IPS DF 4.7 (cell line): ENCODE measurements around the gene RBM3.
A peak's percentile ranks its signal among the peaks of the same experiment; 100 is the strongest.
"Not testable (repeated sequence)": the region's sequence is repeated elsewhere in the genome, so short reads cannot be mapped to it uniquely, and the experiment has no call there.

Source experiments
- DNase-seq: peaks from one replicate; pipeline ENCODE4 v3.0.0-alpha.2; 2013; ENCODE audit warnings: low spot score; ENCODE audit errors: extremely low read depth

Gene RBM3

GRCh38 chrX:48574270-48575266 lies at the start of gene RBM3:
Gene RBM3, plus strand, starts transcription at chrX:48574484. Its CDS starts 697 bp downstream, at chrX:48575181.
- DNase-seq: no peak

- DNase-seq: not testable (repeated sequence)
Observed at GRCh38 chrX:48525853-48526252, 48.4 kb upstream of the RBM3 start.

- no peak for DNase-seq
Observed at GRCh38 chrX:48530736-48531135, 43.5 kb upstream of the RBM3 start.

- no peak for DNase-seq
Observed at GRCh38 chrX:48531358-48531959, 42.8 kb upstream of the RBM3 start.

- no peak for DNase-seq
Observed at GRCh38 chrX:48532161-48532560, 42.1 kb upstream of the RBM3 start.

- DNase-seq: no peak
Observed at GRCh38 chrX:48533165-48533564, 41.1 kb upstream of the RBM3 start.

- DNase-seq: no peak
Observed at GRCh38 chrX:48538641-48539344, 35.5 kb upstream of the RBM3 start.

- peak; percentile 64 for DNase-seq
Observed at GRCh38 chrX:48539345-48540027, 34.8 kb upstream of the RBM3 start, which contains the start of gene TBC1D25. Gene TBC1D25, plus strand, starts transcription at chrX:48539714. Its CDS starts 84 bp downstream, at chrX:48539798.

GRCh38 chrX:48540028-48540375 lies 34.3 kb upstream of the RBM3 start:
- no peak for DNase-seq

GRCh38 chrX:48540480-48540879 lies 33.8 kb upstream of the RBM3 start:
- DNase-seq: no peak

- no peak for DNase-seq
Observed at GRCh38 chrX:48541140-48541814, 33.0 kb upstream of the RBM3 start.

GRCh38 chrX:48548871-48549270 lies 25.4 kb upstream of the RBM3 start:
- DNase-seq: no peak

- not testable (repeated sequence) for DNase-seq
Observed at GRCh38 chrX:48555731-48556325, 18.5 kb upstream of the RBM3 start.

GRCh38 chrX:48558271-48558670 lies 16.0 kb upstream of the RBM3 start:
- DNase-seq: no peak

- DNase-seq: no peak
Observed at GRCh38 chrX:48559636-48560035, 14.6 kb upstream of the RBM3 start.

GRCh38 chrX:48560056-48560455 lies 14.2 kb upstream of the RBM3 start:
- DNase-seq: no peak

- no peak for DNase-seq
Observed at GRCh38 chrX:48560681-48561080, 13.6 kb upstream of the RBM3 start.

GRCh38 chrX:48569958-48570357 lies 4.3 kb upstream of the RBM3 start:
- DNase-seq: no peak

- no peak for DNase-seq
Observed at GRCh38 chrX:48573690-48574269, 504 bp upstream of the RBM3 start.

- DNase-seq: no peak
Observed at GRCh38 chrX:48575642-48576041, 1.4 kb downstream of the RBM3 start.
